Fibroblast of the conjunctiva (primary cell): ENCODE measurements around the gene ASPSCR1.

ENCODE experiments used
- DNase-seq: peaks from one replicate; pipeline ENCODE4 v3.0.0-alpha.2; 2010; ENCODE audit warnings: low read depth

The ASPSCR1 gene

GRCh38 chr17:81999976-82000802 lies 22.8 kb downstream of the ASPSCR1 start:
- no peak for DNase-seq

DNA sequence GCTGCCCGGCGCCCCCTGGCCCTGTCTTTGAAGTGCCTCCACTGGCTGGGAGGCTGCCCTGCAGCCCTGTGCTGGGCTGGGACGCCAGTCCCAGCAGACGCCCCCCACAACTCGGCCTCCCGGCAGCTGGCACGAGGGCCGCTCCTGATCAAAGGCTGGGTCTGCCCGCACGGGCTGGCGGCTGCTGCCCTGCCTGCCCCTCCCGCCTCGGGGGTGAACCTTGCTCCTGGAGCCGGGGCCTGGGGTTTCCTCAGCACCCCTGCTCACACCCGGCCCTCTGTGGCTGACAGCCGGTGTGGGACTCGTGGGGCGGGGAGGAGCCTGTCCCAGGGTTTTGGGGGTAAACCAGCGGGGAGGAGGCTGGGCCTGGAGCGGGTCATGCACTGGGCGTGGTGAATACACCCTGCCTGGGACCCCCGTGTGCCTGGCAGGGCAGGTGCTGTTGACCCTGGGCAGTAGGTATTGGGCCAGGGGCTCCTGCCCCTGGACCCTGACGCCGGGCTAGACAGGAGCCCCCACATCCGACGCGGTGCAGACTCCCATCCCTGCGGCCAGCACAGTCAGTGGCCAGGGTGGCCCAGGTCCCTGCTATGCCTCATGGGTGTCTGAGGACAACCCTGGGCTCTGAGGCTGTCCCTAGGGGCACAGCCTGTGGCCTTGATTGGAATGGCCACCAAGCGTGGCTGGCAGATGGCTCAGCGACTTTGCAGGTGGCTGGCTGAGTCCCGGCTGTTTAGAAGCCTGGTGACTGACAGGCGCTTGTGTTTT lies 23.6 kb downstream of the ASPSCR1 start:
- no peak for DNase-seq

DNA sequence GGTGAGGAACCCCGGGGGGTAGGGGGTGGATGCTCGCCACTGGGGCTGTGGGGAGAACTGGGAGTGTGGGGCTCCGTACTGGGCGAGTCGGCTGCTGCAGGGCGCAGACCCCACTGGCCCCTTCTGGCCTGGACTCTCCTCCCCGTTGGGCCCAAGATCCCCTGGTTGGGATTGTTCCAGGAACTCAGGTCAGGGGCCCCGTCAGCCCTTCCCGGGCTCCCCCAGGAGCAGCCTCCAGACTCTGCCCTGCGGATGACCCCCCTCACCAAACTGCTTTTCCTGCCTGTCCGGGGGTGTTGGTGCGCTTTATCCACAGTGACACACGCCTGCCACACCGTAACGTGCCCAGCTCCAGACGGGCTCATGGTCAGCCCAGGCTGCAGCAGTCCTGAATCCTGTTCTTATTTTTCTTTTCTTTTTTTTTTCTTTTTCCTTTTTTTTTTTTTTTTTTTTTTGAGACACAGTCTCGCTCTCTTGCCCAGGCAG lies 24.2 kb downstream of the ASPSCR1 start:
- no peak for DNase-seq

- DNase-seq = peak; percentile 69
These were observed 26.3 kb downstream of the ASPSCR1 start for GRCh38 chr17:82003411-82004381.

DNA sequence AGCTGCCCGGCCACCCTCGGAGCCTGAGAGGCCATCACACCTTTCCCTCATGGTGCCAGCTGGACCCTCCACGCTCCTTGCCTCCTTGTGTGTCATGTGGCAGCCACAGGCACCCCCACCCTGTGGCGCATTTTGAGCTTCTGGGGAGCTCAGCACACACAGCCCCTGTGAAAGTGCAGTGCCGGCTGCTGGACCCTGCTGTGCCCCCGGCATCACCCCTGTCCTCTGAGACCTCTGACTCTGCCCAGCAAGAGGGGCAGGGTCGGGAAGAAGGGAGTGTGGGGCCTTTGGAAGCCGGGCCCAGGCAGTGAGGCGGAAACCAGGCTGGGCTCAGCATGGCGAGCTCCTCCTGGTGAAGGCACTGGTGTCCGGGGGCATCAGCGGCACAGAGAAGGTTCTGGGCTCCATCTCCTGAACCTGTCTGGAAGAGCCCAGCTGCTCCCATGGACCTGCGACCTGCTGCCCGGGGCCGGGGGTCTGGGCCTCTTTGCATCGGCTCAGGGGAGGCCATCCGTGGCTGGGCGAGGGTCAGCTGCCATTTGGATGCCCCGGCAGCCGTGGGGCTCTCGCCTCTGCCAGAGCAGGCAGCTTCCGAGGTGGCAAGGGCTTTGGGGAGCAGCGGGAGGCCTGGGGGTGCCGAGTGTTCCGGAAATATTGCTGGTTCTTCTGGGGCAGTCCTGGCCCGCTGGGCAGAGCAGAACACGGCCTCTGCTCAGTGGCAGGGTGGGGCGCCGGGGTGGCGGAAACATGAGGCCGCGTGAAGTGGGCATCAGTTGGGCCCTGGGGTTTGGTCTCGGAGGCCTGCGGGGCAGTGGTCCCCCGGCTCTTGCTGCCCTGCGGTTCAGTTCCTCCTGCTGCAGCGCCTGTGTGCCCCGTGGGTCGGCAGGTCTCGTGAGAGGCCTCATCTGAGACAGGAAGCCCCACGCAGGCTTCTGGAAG lies 27.4 kb downstream of the ASPSCR1 start:
- no peak for DNase-seq

- DNase-seq = no peak
These were observed 28.4 kb downstream of the ASPSCR1 start for GRCh38 chr17:82005701-82006348.

DNA sequence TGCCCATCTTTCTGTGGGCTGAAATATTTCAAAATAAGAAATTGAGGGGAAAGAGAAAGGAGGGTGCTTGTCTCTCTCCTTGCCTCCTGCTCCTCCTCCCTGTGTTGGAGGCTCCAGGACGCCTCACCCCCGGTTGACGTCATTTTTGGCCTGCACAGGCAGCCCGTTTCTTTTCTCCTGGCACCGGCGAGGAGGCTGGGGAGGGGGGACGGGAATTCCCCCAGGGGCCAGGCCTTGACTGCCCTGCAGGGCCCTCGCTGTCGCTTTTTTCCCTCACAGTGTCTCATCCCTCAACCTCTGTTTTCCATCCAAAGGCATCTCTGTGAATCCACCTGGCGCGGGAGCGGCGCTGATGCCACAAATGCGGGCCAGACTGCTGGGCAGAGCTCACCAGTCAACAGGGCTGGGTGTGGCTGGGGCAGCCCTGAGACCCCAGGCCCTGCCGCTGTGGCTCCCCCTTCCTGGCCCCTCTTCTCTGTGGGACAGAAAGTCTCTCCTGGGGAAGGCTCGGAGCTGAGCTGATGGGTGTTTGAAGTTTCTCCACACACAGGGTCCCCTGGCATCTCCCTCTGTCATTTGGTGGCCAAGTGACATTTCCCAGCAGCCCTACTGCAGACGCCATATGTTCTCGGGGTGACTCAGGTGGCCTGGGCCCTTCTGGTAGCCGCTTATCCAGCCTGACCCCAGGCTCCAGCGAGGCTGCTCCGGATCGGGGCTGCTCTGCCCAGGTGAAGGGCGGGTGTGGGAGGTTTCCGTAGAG lies 29.2 kb downstream of the ASPSCR1 start:
- DNase-seq = peak; percentile 23

- DNase-seq = no peak
These were observed 29.7 kb downstream of the ASPSCR1 start for GRCh38 chr17:82007228-82007494.

- DNase-seq = no peak
These were observed 30.2 kb downstream of the ASPSCR1 start for GRCh38 chr17:82007495-82008257.

- no peak for DNase-seq
These were observed 31.0 kb downstream of the ASPSCR1 start for GRCh38 chr17:82008258-82008940.

GRCh38 chr17:82008941-82009405 lies 31.5 kb downstream of the ASPSCR1 start:
- DNase-seq = no peak

GRCh38 chr17:82009413-82009812 lies 32.0 kb downstream of the ASPSCR1 start:
- DNase-seq = no peak

DNA sequence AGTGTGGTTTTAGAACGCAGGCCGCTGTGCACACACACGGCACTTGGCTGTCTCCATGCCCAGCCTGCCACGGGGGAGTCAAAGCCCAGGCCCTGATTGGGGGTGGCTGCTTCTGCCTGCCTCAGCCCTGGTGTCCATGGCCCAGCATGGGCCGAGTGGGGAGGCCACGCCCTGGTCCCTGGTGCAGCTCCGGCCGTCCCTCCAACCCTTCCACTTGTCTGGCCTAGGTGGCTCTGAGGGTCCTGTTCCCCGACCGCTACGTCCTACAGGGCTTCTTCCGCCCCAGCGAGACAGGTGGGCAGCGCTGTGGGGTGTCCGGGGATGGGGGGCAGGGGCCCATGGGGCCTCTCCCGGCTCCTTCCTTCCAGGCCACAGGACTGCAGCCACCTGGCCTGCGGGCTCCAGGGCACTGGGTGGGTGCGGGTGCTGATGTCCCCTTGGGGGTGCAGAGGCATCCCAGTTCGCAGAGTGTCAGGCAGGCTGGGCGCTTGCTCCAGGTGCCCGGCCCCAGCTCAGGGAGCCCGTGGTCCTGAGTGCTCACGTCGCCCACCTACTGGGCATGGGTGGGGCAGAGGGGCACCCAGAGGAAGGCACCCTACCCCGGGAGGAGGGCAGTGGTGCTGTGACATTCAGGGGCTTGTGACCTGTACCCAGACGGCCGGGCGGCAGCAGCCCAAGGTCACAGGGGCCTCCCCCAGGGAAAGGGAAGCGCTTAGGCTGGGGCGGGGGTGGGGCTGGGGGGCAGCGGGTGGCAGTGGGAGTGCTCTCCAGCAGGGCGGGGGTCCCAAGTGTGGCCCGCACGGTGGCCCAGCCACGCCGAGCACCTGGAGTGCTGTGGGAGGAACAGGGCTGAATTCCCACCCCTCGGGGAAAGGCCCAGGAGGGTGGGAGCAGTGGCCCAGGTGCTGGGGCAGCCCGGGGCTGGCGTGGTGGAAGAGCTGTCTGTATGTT lies 33.4 kb downstream of the ASPSCR1 start:
- no peak for DNase-seq

- DNase-seq = no peak
These were observed 34.3 kb downstream of the ASPSCR1 start for GRCh38 chr17:82011617-82012187.

DNA sequence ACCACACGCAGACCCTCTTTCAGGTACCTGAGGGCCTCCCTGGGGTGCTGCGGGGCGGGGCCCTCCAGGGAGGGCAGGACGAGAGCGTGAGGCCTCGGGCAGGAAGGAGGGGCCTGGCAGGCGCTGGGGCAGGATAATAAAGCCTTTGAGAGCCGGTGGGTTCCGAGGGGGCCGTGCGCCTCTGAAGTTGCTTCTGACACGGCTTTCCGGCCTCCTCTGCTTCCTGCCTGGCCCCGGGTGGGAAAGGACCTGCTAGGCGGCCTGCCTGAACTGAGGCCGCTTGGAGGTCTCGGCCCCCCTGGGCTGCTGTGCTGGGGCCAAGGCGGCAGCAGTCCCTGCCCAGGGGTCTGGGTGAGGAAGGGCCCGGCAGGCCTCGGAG lies 34.8 kb downstream of the ASPSCR1 start:
- DNase-seq = no peak

- no peak for DNase-seq
These were observed 35.3 kb downstream of the ASPSCR1 start for GRCh38 chr17:82012640-82013295.
